M059J (cell line): ENCODE results near the gene LMBR1L. TPM values are rescaled to one million over a fixed set of nuclear protein-coding genes. Genes with fewer than 3 reads are reported as not detected.
"Not testable (repeated sequence)": the region's sequence is repeated elsewhere in the genome, so short reads cannot be mapped to it uniquely, and the experiment has no call there.

Source experiments
- DNase-seq: peaks from one replicate; pipeline ENCODE4 v3.0.0-alpha.2; 2012; ENCODE audit warnings: low read depth
- total RNA-seq: library from RNA; depleted of rRNA; stranded (reverse); fragments of >200 nt; shearing (Covaris generic); gene quantifications from 2 replicates; pipeline ENCODE4 v1.2.3, GENCODE V29; 2014; rRNA removed

LMBR1L gene, protein sequence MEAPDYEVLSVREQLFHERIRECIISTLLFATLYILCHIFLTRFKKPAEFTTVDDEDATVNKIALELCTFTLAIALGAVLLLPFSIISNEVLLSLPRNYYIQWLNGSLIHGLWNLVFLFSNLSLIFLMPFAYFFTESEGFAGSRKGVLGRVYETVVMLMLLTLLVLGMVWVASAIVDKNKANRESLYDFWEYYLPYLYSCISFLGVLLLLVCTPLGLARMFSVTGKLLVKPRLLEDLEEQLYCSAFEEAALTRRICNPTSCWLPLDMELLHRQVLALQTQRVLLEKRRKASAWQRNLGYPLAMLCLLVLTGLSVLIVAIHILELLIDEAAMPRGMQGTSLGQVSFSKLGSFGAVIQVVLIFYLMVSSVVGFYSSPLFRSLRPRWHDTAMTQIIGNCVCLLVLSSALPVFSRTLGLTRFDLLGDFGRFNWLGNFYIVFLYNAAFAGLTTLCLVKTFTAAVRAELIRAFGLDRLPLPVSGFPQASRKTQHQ
- total RNA-seq, result 11.7 and 14.7 TPM in 2 replicates

DNA sequence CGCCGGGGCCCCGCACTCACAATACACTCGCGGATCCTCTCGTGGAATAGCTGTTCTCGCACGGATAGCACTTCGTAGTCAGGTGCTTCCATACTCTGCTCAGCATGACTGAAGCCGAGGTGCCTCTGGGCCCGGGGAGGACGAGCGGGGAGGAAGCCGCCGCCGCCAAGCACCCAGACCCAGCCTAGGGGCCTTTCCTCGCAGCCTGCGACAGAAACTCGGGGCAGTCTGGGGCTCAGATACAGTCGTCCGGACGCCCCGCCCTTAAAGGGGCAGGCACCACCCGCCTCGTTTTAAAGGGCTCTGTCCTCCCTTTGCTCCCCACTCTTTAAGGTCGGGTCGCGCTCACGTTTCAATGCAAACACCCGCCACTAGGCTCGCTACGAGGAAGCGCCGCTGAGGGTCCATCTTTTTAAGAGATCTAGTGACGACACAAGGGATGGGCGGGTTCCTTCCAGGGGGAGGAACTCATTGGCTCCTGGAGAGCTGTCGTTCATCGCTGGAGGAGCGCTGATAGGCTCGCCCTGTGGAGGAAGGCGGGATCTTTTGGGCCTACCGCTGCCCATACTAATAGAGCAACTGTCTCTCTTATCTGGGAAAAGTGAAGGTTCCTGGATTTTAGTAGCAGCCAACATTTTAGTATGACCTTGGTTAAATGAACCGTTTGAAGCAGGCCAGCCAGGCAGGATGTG, at the start of gene LMBR1L:
Gene LMBR1L, minus strand, starts transcription at position 384 of the 692 bp plus-strand sequence. Its CDS starts 292 bp downstream, at position 92.
- DNase-seq, result peak; percentile 97

DNA sequence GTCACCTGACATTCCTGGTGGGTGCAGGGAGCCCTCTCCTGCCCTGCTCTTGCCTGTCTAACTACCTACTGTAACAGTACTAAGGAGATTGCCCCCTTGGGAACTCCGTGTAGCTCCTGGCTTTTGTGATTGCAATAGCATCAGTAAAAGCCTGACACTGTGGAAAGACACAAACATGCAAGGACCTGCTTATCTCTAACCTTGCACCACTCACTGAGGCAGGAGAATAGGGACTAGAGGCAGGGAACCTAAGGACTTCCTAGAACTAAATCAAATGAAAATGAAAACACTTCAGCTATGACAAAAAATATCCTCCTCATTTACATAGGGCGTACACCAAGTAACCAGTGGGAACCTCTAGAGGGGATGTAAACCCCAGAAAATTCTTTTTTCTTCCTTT, 49.8 kb upstream of the LMBR1L start:
- DNase-seq, result no peak

DNA sequence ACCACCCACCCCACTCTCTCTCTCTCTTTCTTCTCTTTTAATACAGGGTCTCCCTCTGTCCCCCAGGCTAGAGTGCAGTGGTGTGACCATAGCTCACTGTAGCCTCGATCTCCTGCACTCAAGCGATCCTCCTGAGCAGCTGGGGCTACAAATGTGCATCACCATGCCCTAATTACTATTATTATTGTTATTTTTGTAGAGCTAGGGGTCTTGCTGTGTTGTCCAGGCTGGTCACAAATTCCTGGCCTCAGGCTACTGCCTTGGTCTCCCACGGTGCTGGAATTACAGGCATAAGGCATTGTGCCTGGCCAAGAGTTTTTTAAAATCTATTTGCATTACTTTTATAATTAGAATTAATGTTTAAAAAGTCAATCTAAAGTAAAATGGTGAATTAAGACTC, 43.6 kb upstream of the LMBR1L start:
- DNase-seq, result no peak

DNA sequence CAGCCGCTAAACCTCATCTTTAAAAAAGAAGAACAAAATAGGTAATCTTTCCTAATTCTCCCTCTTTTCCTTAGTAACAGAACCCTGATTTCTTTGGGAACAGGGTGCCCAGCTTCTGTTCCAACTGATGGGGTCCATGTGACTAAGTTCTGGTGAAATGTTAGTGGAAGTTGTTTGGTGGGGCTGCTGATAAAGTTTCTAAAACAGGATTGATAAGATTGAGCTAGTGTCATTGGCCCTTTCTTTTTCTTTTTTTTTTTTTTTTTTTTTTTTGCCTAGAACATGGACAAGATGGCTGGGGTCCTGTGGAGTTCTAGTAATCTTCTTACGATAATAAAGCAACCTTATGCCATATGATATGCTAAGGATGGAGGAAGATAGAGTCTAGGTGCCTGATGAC, 36.7 kb upstream of the LMBR1L start:
- no peak for DNase-seq

DNA sequence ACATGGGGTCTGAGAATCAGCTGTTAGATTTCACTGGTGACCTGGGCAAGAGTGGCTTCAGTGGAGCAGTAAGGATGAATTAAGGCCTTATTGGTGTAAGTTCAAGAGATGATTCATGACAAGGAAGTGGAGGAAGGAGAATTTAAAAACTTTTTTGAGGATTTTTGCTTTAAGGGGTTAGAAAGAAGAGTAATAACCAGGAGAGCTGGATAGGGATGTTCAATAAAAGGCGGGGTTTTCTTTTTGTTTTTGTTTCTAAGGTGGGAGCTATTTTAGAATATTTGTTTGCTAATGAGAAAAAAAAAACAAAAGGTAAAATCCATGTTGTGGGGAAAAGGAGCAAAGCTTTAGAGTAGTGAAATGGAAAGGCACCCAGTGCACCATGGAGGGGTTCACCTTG, 35.8 kb upstream of the LMBR1L start:
- DNase-seq, result no peak

DNA sequence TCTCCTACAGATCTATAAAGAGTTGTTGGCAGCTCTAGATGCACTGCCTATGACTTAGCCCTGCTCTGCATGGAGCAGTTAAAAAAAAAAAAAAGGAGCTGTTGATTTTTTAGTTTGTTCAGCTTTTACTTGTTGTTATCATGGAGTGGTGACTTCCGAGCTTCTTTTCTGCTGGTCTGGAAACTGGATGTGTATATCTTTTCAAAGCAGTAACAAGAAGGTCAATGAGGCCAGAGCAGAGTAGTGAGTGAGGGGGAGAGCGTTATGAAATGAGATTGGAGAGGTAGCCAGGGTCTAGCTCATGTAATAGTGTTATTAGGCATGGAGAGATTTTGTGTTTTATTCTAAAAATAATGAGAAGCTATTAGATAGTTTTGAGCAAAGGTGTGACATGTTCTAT, 33.7 kb upstream of the LMBR1L start:
- DNase-seq, result no peak

DNA sequence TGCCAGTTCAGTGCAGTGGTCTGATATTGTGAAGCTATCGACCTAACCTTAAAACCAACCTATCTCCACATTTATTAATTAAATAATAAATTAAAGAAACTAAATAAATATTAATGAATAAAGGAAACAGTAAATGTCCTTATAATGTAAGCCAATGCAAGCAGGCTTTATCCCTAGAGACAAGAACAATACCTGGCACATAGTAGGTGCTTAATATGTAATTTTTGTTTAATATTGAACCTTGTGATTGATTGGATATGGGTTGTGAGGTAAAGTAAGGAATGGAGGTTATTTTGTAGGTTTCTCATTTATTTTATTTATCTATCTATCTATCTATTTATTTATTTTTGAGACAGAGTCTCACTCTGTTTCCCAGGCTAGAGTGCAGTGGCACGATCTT, 28.4 kb upstream of the LMBR1L start:
- no peak for DNase-seq

DNA sequence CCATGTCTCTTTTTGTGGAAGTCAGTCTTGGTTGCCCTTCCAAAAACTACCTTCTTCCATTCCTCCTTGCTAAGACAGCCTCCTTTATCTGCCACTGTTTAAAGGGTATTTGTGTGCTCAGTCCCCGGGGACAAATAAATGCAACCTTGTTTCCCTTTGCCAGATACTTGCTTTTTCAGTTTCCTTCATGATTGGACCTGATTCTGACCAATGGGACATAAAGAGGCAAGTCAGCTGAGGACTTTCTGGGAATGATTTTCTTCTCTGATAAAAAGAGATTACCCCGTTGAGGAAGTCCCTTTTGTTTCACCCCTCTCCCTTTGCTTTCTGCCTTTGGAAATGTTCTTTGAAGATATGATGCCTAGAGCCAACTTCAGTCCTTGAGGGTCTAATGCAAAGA, 27.9 kb upstream of the LMBR1L start:
- no peak for DNase-seq

DNA sequence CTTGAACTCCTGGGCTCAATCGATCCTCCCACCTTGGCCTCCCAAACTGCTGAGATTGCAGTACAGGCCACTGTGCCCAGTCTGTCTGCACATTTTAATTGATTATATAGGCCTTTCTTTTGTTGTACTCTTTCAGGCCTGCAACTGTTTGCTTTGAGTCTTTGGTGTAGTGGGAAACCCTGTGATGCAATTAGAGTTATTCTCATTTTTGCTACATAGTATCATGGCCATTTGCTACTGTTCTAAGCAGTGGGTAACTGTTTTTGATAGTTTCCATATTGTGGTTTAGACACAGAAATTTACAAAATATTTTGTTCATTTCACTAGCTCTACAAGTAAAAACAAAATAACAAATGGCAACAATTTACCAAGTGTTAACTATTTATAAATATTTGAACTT, 26.8 kb upstream of the LMBR1L start:
- DNase-seq, result no peak

DNA sequence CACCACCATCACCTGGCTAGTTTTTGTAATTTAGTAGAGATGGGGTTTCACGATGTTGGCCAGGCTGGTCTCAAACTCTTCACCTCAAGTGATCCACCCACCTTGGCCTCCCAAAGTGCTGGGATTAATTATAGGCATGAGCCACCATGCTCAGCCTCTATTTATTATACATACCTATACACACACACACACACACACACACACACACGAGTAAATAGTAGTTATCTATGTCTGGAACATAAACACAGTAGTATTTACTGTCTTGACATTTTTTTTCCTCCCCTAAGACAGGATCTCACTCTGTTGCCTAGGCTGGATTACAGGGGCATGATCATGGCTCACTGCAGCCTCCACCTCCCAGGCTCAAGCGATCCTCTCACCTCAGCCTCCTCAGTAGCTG, 26.4 kb upstream of the LMBR1L start:
- DNase-seq, result not testable (repeated sequence)

DNA sequence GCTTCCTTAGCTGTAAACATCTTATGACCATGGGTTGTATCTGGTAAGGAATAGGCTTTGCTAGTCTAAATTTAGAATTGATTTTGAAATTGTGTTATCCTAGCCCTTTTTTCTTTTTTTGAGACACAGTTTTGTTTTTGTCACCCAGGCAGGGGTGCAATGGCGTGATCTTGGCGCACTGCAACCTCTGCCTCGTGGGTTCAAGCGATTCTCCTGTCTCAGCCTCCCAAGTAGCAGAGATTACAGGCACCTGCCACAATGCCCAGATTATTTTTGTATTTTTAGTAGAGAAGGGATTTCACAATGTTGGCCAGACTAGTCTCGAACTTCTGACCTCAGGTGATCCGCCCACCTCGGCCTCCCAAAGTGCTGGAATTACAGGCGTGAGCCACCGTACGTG, 22.9 kb upstream of the LMBR1L start:
- no peak for DNase-seq

DNA sequence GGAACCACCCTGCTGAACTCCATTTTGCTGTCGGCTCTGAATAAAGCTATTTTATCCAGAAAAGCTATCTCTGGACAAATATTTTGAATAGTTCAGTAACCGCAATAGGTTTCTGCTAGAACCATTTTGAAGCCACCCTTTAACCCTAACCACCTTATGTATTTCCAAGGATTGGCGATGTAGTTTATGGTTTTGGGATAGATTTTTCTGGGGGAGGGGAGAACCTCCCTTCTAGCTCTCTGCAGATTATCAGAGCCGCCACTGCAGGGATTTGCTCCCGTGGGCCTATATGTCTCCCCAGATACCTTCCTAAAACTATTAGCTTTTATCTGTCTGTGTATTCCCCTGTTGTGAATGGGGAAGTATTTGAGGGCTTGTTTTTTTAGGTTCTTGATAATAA, 22.4 kb upstream of the LMBR1L start:
- DNase-seq, result peak; percentile 20

DNA sequence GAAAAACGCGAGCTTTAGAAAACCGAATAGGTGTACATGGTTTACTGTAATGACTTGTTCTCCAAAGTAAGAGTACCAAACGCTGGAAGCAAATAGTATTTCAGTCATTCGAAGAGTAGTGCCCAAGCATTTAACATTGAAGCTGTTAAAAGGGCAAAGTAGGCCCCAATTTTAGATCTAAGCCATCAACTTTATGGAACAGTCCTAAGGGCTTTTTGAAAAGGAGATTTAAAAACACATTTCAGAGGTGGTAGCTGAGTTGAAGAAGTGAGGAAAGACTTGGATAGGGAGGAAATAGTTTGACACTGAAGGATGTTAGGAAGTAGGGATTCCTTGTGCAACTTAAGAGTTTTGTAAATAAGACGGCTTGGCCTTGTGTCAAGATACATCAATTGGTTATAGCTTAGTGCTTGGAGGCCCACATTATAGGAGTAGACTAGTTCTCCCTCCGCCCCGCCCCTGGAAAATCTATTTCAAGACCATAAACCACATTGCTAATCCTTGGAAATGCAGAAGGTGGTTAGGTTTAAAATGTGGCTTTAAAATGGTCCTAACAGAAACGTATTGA, 21.3 kb upstream of the LMBR1L start:
- peak; percentile 58 for DNase-seq

DNA sequence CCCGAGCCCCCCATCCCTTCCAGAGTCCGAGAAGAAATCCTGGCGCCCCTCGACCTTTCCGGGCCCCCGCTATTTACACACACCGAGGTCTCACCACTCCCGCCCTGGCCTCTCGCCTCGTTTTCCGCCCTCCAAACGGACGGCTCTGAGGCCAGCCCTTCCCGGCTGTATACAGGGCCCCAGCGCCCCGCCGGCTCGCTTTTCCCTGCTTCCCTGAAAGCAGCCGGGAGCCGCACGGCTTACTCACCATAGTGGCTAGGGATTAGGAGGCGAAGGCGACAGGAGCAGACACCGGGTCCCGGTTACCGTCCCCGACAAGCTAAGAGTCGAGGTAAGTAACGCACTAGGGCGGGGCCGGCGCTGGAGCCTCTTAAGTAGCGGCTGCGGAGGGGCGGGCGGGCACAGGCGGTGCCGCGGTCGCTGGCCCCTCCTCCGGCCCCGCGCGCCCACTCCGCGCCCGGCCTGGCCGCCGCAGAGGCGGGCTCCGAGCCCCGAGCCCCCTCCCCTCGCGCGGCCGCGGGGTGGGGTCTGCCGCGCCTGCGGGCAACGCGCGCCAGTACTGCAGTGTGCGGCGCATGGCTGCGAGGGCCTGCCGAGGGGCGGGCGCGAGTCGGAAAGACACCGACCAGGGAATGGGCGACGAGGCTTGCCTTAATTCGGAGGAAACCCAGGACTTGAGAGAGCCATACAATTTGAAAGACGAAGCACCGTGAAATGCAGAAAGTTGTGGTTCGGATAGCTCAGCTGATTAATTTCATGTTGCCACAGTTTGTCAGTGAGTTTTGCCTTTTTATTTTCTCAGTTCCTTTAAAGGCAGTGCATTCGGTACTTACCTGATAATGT, 20.6 kb upstream of the LMBR1L start, which contains the start of gene TUBA1B:
Gene TUBA1B, minus strand, starts transcription at position 345 of the 843 bp plus-strand sequence. Its CDS starts 95 bp downstream, at position 250.
- peak; percentile 80 for DNase-seq

DNA sequence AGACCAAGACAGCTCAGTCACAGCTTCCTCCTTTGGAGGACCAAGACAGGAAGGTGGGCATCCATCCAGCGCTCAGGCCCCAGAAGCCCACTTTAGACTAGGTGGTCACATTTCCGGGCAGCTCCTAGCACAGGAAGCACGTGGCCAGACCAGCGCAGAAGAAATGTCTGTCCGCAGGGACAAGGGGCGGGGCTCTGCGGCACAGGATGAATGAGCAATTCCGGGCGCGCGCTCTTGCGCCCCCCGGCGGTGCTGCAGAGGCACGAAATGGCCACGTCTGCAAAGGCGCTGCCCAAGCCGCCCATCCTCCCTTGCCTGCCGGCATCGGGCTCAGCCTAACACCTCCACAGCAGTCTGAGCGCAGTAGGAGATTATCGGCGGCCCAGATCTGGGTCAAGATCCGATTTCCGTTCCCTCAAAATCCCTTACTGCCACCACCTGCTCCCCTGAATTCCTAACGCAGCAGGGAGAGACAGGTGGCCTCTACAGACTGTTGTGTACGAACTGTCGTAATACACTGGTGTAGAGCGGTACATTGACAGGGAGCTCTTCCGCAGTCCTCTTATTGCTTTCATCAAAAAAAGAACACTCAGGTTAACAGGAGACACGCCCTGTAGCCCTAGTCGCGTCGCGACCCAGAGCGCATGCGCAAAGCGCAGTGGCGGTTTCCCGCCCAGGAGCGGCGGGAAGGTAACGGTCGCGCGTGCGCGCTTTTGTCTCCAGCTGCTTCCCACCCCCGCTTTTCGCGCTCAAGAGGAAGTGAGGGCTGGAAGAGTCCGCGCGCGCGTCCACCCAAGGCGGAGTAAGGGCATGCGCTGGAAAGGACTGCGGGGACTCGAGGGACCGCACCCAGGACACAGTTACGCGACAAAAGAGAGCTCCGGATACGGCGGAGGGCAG, 19.8 kb upstream of the LMBR1L start:
- DNase-seq, result peak; percentile 88

DNA sequence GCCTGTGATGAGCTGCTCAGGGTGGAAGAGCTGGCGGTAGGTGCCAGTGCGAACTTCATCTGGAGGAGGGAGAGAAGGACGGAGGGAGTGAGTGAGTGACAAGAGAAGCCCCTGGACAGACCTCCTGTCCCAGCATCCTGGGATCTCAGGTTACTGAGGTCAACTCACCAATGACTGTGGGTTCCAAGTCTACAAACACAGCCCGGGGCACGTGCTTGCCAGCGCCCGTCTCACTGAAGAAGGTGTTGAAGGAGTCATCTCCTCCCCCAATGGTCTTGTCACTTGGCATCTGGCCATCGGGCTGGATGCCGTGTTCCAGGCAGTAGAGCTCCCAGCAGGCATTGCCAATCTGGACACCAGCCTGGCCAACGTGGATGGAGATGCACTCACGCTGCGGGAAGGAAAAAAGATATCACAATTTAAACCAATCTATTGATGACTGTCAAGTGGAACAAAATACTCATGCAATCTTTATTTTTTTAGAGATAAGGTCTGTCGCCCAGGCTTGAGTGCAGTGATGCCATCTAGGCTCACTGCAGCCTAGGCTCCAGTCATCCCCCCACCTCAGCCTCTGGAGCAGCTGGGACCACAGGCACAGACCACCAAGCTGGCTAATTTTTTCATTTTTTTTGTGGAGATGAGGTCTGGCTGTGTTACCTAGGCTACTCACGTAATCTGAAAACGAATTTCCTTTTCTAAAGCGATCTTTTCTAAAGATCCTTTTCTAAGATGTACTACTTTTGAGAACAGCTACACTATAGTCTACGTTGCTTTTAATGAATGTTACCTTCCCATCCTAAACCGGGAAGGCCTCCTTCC, 18.9 kb upstream of the LMBR1L start:
- DNase-seq, result no peak

DNA sequence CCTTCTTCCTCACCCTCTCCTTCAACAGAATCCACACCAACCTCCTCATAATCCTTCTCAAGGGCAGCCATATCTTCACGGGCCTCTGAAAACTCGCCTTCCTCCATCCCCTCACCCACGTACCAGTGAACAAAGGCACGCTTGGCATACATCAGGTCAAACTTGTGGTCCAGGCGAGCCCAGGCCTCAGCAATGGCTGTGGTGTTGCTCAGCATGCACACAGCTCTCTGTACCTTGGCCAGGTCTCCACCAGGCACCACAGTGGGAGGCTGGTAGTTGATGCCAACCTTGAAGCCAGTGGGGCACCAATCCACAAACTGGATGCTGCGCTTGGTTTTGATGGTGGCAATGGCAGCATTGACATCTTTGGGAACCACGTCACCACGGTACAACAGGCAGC, 17.3 kb upstream of the LMBR1L start:
- not testable (repeated sequence) for DNase-seq

DNA sequence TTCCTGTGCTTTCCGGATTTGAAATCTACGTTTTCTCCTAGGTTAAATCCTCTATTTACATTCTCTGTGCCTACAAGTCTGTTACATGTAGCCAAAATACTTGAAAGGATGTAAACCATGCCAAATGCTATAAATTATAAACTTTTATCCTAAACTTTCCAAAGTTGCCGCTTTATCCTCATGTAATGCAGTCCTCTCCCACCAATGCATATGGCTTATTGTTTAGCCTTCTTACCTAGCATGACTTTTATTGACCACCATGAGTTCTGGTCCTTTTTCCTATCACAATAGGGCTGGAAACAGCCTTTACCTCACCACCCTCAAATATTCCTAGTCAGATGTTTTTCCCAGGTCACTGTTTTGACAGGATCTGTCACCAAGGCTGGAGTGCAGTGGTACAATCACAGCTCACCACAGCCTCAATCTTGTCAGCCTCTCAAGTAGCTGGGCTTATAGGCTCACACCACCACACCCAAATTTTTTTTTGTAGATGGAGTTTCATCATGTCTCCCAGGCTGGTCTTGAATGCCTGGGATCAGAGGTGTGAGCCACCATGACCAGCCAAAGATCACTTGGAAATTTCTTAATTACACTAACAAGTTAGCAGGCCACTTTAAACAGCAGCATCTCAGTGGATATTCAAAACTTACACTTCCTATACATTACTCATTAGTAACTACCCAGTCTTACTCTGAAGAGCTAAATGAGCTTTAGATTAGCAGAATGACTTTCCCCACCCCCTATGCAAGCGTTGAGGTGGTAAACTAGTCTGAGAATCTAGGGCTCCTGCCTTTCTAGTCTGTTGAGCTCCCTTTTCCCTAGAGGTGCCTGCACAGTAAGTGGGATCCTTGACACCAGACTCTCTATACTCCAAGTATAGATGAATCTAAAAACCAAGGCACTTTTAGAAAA, 16.5 kb upstream of the LMBR1L start:
- DNase-seq, result peak; percentile 61
